Transverse colon (tissue), 4 donors: ENCODE data around the gene STRIP1. TPM values are rescaled to one million over a fixed set of nuclear protein-coding genes. Genes with fewer than 3 reads are reported as not detected.

Experiments
- DNase-seq: peaks from one replicate; pipeline ENCODE4 v3.0.0-alpha.2; 2019
- H3K27ac ChIP-seq, 4 donors: fragments of 200-600 bp; sonication (generic); 2 replicates each; pipeline ENCODE4 v1.5.1; 2016 to 2018; ENCODE audit warnings: inconsistent platforms in 4 of 4
- H3K27me3 ChIP-seq: fragments of 200-600 bp; sonication (generic); 2 replicates; pipeline ENCODE4 v1.5.1; 2017; ENCODE audit warnings: inconsistent platforms
- H3K36me3 ChIP-seq, 4 donors: fragments of 200-600 bp; sonication (generic); 2 replicates each; pipeline ENCODE4 v1.5.1; 2017 to 2019; ENCODE audit warnings: inconsistent platforms in 4 of 4
- H3K4me1 ChIP-seq, 4 donors: fragments of 200-600 bp; sonication (generic); 2 replicates each; pipeline ENCODE4 v1.5.1; 2017 to 2020; ENCODE audit warnings: inconsistent platforms in 4 of 4
- H3K4me3 ChIP-seq, 4 donors: fragments of 200-600 bp; sonication (generic); 1 replicate in 1 of 4; 2 replicates in 3 of 4; pipeline versions ENCODE4 v1.5.1 to v1.6.1; 2017 to 2019; ENCODE audit warnings: inconsistent platforms in 4 of 4
- H3K9me3 ChIP-seq, 2 donors: fragments of 200-600 bp; sonication (generic); 2 replicates each; pipeline ENCODE4 v1.5.1; 2017 to 2019; ENCODE audit warnings: inconsistent platforms in 2 of 2
- CTCF ChIP-seq, 5 experiments: fragments of 200-600 bp in 3 of 5; fragments of 450-650 bp in 2 of 5; sonication (generic) in 3 of 5; IDR thresholded peaks; 1 replicate in 2 of 5; 2 replicates in 3 of 5; pipeline ENCODE4 v1.5.1; 2016 to 2017; ENCODE audit warnings: antibody characterized with exemption in 5 of 5, inconsistent platforms in 3 of 5, mild to moderate bottlenecking in 2 of 5, moderate library complexity in 1 of 5
- EP300 ChIP-seq: sonication (generic); formaldehyde crosslinking; IDR thresholded peaks from one replicate; pipeline ENCODE4 v1.6.1; 2017; ENCODE audit warnings: antibody characterized with exemption, low read depth
- POLR2A ChIP-seq: fragments of 450-650 bp; IDR thresholded peaks from one replicate; pipeline ENCODE4 v1.6.1; 2016; ENCODE audit warnings: antibody characterized with exemption, mild to moderate bottlenecking, moderate library complexity
- POLR2AphosphoS5 ChIP-seq, 3 donors: sonication (generic); formaldehyde crosslinking; IDR thresholded peaks; one replicate each; pipeline ENCODE4 v1.6.1; 2016; ENCODE audit warnings: antibody characterized with exemption in 3 of 3
- WGBS, 2 donors: methylation state at CpG; one replicate each; pipeline ENCODE4 v1.1.5; 2018; ENCODE audit warnings: low coverage in 1 of 2; 5-methylcytosine and 5-hydroxymethylcytosine counted together
- in situ Hi-C, 4 donors: fragments of 200-750 bp; cut with MboI; loops; one replicate each; pipeline versions ENCODE4 v1.15.0 to v1.15.1; 2017; ENCODE audit warnings: low sequenced_read_pairs in 3 of 4, low pct_ligation_motif_present in 1 of 4, low pct_unique_long_range_greater_than_20kb in 1 of 4
- intact Hi-C: fragments of 100-400 bp; cut with DNase I; formaldehyde crosslinking; loops from one replicate; pipeline ENCODE4 v1.15.1; 2023; ENCODE audit warnings: low total_unique reads
- total RNA-seq, 4 donors: library from RNA; depleted of rRNA; stranded (reverse); fragments of >200 nt; gene quantifications; one replicate each; pipeline ENCODE4 v1.1.0, GENCODE V29; 2016

Gene STRIP1
- total RNA-seq, 4 donors from 2014 or later: 32.6 to 72.2 (median 58.7) TPM

GRCh38 chr1:110060034-110060661, 25.7 kb downstream of the STRIP1 start:
- H3K9me3 ChIP-seq: no peaks in the 10 kb centered on the region
- no peaks in the 10 kb centered on the region for H3K27me3 ChIP-seq
- in situ Hi-C loops (no loop called here), intact Hi-C loops (no loop called here)
- peaks cover 4 to 19% (median 11%) of the 10 kb centered on the region in 4 donors for H3K4me1 ChIP-seq
- DNase-seq: peak; percentile 59
- TF ChIP-seq POLR2AphosphoS5 (IDR thresholded peaks at IDR 0.05): no peak
- TF ChIP-seq EP300: no peak
- TF ChIP-seq POLR2A: no peak
- peak; percentile 57 to 68 (median 63) for TF ChIP-seq CTCF (IDR thresholded peaks at IDR 0.05)
- H3K36me3 ChIP-seq: peaks cover 0 to 12% (median under 1%) of the 10 kb centered on the region in 4 donors
- H3K27ac ChIP-seq: no peak overlapping the region
- WGBS, 2 donors: 83 to 100% methylated on average over 2 to 8 of the region's 9 CpGs
- no peak overlapping the region for H3K4me3 ChIP-seq

GRCh38 chr1:110060662-110061060, 26.2 kb downstream of the STRIP1 start:
- H3K27me3 ChIP-seq: peaks cover 5% of the 10 kb centered on the region
- intact Hi-C loops (no loop called here), in situ Hi-C loops (no loop called here)
- peaks cover 0 to 12% (median 0%) of the 10 kb centered on the region in 4 donors for H3K36me3 ChIP-seq
- peaks cover under 1 to 18% (median 11%) of the 10 kb centered on the region in 4 donors for H3K4me1 ChIP-seq
- H3K4me3 ChIP-seq: no peak overlapping the region
- DNase-seq: no peak
- H3K9me3 ChIP-seq: no peaks in the 10 kb centered on the region
- 93% methylated on average over 7 of the region's 7 CpGs; no CpG with 5 or more reads in 1 of the 2 donors for WGBS, 2 donors
- TF ChIP-seq POLR2AphosphoS5 (IDR thresholded peaks at IDR 0.05) (no peak), EP300 (no peak), POLR2A (no peak)
- no peak overlapping the region for H3K27ac ChIP-seq

GRCh38 chr1:110061341-110061740, 26.9 kb downstream of the STRIP1 start:
- Histone ChIP-seq H3K27ac (no peak overlapping the region), H3K27me3 (peaks cover 8% of the 10 kb centered on the region), H3K36me3 (peaks cover 0 to 8% (median 0%) of the 10 kb centered on the region in 4 donors), H3K4me3 (no peak overlapping the region), H3K4me1 (peaks cover 0 to 11% (median 7%) of the 10 kb centered on the region in 4 donors), H3K9me3 (no peaks in the 10 kb centered on the region)
- in situ Hi-C loops (no loop called here), intact Hi-C loops (no loop called here)
- WGBS, 2 donors: 94 to 97% methylated on average over 10 of the region's 10 CpGs
- no peak for DNase-seq
- no peak for TF ChIP-seq EP300
- TF ChIP-seq POLR2A: no peak
- TF ChIP-seq CTCF (IDR thresholded peaks at IDR 0.05): no peak
- TF ChIP-seq POLR2AphosphoS5 (IDR thresholded peaks at IDR 0.05): no peak

- 95% methylated on average over 2 of the region's 2 CpGs; no CpG with 5 or more reads in 1 of the 2 donors for WGBS, 2 donors
- no peak for TF ChIP-seq POLR2AphosphoS5 (IDR thresholded peaks at IDR 0.05)
- TF ChIP-seq POLR2A: no peak
- TF ChIP-seq CTCF (IDR thresholded peaks at IDR 0.05): no peak
- TF ChIP-seq EP300: no peak
- peaks cover 0 to 2% (median 0%) of the 10 kb centered on the region in 4 donors for H3K4me1 ChIP-seq
- H3K9me3 ChIP-seq: no peaks in the 10 kb centered on the region
- in situ Hi-C loops: no loop called here
- no peak overlapping the region for H3K27ac ChIP-seq
- H3K4me3 ChIP-seq: no peak overlapping the region
- peaks cover 0 to 6% (median 0%) of the 10 kb centered on the region in 4 donors for H3K36me3 ChIP-seq
- H3K27me3 ChIP-seq: peaks cover 19% of the 10 kb centered on the region
- intact Hi-C loops: no loop called here
- DNase-seq: no peak
Measured at GRCh38 chr1:110062612-110063011, 28.2 kb downstream of the STRIP1 start.
